ENCODE measurements around the gene ZGPAT. TPM values are rescaled to one million over a fixed set of nuclear protein-coding genes. Genes with fewer than 3 reads are reported as not detected.
A peak's percentile ranks its signal among the peaks of the same experiment; 100 is the strongest.

Gene ZGPAT
- total and polyA plus RNA-seq, 9 of the 15 experiments (the other 6 are each of a cell fraction or from before 2014, with no cell fraction given), result 0.14 to 26.6 (median 7.4) TPM

DNA sequence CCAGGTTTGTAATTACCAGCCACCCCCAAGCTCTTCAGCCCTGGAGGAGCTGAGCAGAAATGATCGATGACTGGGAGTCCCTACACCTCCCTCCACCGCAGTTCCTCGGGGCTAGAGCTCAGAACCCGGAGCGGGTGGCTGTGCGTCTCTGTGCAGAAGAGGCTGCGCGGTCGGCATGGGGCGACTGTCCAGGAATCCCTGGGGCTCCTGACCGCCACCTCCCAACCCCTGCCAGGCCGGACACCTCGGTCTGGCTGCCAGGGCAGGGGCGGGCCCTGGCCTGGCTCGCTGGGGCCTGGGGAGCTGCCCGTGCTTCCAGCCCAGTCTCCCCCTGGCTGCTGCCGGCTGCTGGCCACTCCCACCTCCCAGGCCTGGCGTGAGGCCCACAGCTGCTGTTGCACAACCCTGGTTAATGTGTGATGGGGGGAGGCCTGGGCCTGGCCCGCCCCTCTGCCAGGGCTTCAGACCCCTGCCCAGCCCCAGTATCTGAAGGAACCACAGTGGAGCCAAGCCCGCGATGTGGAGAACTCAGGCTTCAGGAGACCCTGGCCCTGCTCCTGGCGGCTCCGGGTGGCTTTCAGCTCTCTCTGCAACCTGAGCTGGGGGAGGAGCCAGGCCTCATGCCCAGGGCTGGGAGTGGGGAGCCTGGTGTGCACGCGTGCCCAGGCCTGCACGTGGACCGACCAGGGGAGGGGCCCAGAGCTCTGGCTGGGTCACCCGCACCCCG is 33.0 kb downstream of the ZGPAT start (continued):
- TF ChIP-seq, protein P1, sequence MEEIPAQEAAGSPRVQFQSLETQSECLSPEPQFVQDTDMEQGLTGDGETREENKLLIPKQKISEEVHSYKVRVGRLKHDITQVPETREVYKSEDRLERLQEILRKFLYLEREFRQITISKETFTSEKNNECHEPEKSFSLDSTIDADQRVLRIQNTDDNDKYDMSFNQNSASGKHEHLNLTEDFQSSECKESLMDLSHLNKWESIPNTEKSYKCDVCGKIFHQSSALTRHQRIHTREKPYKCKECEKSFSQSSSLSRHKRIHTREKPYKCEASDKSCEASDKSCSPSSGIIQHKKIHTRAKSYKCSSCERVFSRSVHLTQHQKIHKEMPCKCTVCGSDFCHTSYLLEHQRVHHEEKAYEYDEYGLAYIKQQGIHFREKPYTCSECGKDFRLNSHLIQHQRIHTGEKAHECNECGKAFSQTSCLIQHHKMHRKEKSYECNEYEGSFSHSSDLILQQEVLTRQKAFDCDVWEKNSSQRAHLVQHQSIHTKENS (CRISPR knock-in tag; IDR thresholded peaks at IDR 0.05), result no peak
- no peak for TF ChIP-seq COPS2 (conservative IDR thresholded peaks at IDR 0.05)
- peak; percentile 24; the same call in 1 of the 2 replicates for TF ChIP-seq HDAC2 (IDR thresholded peaks at IDR 0.05)
- TF ChIP-seq HIVEP1 (CRISPR knock-in tag; IDR thresholded peaks at IDR 0.05), result no peak
- TF ChIP-seq E2F3 (CRISPR knock-in tag; IDR thresholded peaks at IDR 0.05), result no peak
- no peak for TF ChIP-seq HMG20B (CRISPR knock-in tag; IDR thresholded peaks at IDR 0.05)
- peak; percentile 39; the same call in 1 of the 2 replicates for TF ChIP-seq CTBP1 (IDR thresholded peaks at IDR 0.05; ENCODE audit: borderline replicate concordance)
- TF ChIP-seq BHLHE40 (IDR thresholded peaks at IDR 0.05; ENCODE audit: low read length), result peak; percentile 75
- no peak for TF ChIP-seq BMI1 (IDR thresholded peaks at IDR 0.05; ENCODE audit: low read length)
- TF ChIP-seq, protein P2, sequence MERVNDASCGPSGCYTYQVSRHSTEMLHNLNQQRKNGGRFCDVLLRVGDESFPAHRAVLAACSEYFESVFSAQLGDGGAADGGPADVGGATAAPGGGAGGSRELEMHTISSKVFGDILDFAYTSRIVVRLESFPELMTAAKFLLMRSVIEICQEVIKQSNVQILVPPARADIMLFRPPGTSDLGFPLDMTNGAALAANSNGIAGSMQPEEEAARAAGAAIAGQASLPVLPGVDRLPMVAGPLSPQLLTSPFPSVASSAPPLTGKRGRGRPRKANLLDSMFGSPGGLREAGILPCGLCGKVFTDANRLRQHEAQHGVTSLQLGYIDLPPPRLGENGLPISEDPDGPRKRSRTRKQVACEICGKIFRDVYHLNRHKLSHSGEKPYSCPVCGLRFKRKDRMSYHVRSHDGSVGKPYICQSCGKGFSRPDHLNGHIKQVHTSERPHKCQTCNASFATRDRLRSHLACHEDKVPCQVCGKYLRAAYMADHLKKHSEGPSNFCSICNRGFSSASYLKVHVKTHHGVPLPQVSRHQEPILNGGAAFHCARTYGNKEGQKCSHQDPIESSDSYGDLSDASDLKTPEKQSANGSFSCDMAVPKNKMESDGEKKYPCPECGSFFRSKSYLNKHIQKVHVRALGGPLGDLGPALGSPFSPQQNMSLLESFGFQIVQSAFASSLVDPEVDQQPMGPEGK (CRISPR knock-in tag; IDR thresholded peaks at IDR 0.05; ENCODE audit: borderline replicate concordance), result no peak
- TF ChIP-seq, protein P3, sequence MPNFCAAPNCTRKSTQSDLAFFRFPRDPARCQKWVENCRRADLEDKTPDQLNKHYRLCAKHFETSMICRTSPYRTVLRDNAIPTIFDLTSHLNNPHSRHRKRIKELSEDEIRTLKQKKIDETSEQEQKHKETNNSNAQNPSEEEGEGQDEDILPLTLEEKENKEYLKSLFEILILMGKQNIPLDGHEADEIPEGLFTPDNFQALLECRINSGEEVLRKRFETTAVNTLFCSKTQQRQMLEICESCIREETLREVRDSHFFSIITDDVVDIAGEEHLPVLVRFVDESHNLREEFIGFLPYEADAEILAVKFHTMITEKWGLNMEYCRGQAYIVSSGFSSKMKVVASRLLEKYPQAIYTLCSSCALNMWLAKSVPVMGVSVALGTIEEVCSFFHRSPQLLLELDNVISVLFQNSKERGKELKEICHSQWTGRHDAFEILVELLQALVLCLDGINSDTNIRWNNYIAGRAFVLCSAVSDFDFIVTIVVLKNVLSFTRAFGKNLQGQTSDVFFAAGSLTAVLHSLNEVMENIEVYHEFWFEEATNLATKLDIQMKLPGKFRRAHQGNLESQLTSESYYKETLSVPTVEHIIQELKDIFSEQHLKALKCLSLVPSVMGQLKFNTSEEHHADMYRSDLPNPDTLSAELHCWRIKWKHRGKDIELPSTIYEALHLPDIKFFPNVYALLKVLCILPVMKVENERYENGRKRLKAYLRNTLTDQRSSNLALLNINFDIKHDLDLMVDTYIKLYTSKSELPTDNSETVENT (CRISPR knock-in tag; IDR thresholded peaks at IDR 0.05), result no peak
- TF ChIP-seq CHD2 (IDR thresholded peaks at IDR 0.05; ENCODE audit: low read depth, low read length), result no peak
- peak; percentile 100 for TF ChIP-seq CEBPB (tag; IDR thresholded peaks at IDR 0.05)
- TF ChIP-seq SMAD3 (CRISPR knock-in tag; conservative IDR thresholded peaks at IDR 0.05), result no peak
- no peak for TF ChIP-seq CHCHD3 (CRISPR knock-in tag; IDR thresholded peaks at IDR 0.05)
- no peak for TF ChIP-seq CC2D1A (IDR thresholded peaks at IDR 0.05)
- TF ChIP-seq FOXA3 (CRISPR knock-in tag; conservative IDR thresholded peaks at IDR 0.05 in 1 of 2, IDR thresholded peaks at IDR 0.05 in 1 of 2), result peak in 1 of 2 experiments; percentile 67; a peak in 1 of 4 replicates
- peak; percentile 63; the same call in 1 of the 2 replicates for TF ChIP-seq GABPB1 (CRISPR knock-in tag; IDR thresholded peaks at IDR 0.05)
- no peak for TF ChIP-seq FUS (optimal IDR thresholded peaks at IDR 0.05; ENCODE audit: low read depth, low read length)
- TF ChIP-seq OTX1 (CRISPR knock-in tag; IDR thresholded peaks at IDR 0.05), result no peak
- TF ChIP-seq, protein P4, sequence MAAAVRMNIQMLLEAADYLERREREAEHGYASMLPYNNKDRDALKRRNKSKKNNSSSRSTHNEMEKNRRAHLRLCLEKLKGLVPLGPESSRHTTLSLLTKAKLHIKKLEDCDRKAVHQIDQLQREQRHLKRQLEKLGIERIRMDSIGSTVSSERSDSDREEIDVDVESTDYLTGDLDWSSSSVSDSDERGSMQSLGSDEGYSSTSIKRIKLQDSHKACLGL (CRISPR knock-in tag; IDR thresholded peaks at IDR 0.05; ENCODE audit: borderline replicate concordance, poor library complexity, severe bottlenecking), result no peak
